ENCODE measurements around the gene MAP2K6. TPM values are rescaled to one million over a fixed set of nuclear protein-coding genes. Genes with fewer than 3 reads are reported as not detected.

The MAP2K6 gene
- total and polyA plus RNA-seq, 11 donors: 0.61 to 5.1 (median 1.4) TPM

- DNase-seq: no peak
- intact Hi-C loops (cut with DNase I): loop anchor here in 1 of 10 donors (10.0 kb wide), 1 partner anchor 52 kb away; the partner anchor contains the start of gene MAP2K6
Measured at GRCh38 chr17:69466905-69467667, 52.6 kb downstream of the MAP2K6 start.

GRCh38 chr17:69468207-69468606, 53.7 kb downstream of the MAP2K6 start:
- Histone ChIP-seq H3K27me3 (no peaks in the 10 kb centered on the region), H3K4me1 (peaks cover 0 to 4% (median 0%) of the 10 kb centered on the region in 12 donors), H3K9me3 (no peaks in the 10 kb centered on the region), H3K4me3 (no peak overlapping the region), H3K36me3 (no peaks in the 10 kb centered on the region), H3K27ac (no peak overlapping the region)
- 78 to 94% (median 83%) methylated on average over 5 of the region's 5 CpGs for WGBS, 4 donors
- TF ChIP-seq CTCF (IDR thresholded peaks at IDR 0.05): no peak
- no peak for TF ChIP-seq POLR2A (IDR thresholded peaks at IDR 0.05)
- DNase-seq (no peak), ATAC-seq (no peak)
- intact Hi-C loops (cut with DNase I): loop anchor here in 1 of 10 donors (10.0 kb wide), 1 partner anchor 53 kb away; the partner anchor contains the start of gene MAP2K6

More at GRCh38 chr17:69466905-69467667, 52.6 kb downstream of the MAP2K6 start:
- Histone ChIP-seq H3K4me1 (peaks cover 0 to 4% (median 0%) of the 10 kb centered on the region in 12 donors), H3K36me3 (no peaks in the 10 kb centered on the region), H3K9me3 (no peaks in the 10 kb centered on the region), H3K4me3 (no peak overlapping the region), H3K27ac (no peak overlapping the region), H3K27me3 (no peaks in the 10 kb centered on the region)
- WGBS, 4 donors: 87 to 92% (median 91%) methylated on average over 3 of the region's 3 CpGs
- no peak for TF ChIP-seq POLR2A (IDR thresholded peaks at IDR 0.05)
- ATAC-seq: peak in 3 of 4 donors; percentile 34 to 83 (median 41)

- Histone ChIP-seq H3K27ac (no peak overlapping the region), H3K4me3 (no peak overlapping the region), H3K27me3 (no peaks in the 10 kb centered on the region), H3K9me3 (no peaks in the 10 kb centered on the region), H3K36me3 (no peaks in the 10 kb centered on the region), H3K4me1 (peaks cover 0 to 12% (median 5%) of the 10 kb centered on the region in 12 donors)
- intact Hi-C loops (cut with DNase I): no loop called here
- 93 to 98% (median 98%) methylated on average over 2 of the region's 2 CpGs for WGBS, 4 donors
- no peak for TF ChIP-seq POLR2A (IDR thresholded peaks at IDR 0.05)
- TF ChIP-seq CTCF (IDR thresholded peaks at IDR 0.05): no peak
- ATAC-seq (no peak), DNase-seq (no peak)
Measured at GRCh38 chr17:69470702-69471101, 56.2 kb downstream of the MAP2K6 start.

- Histone ChIP-seq H3K4me1 (peaks cover 0 to 12% (median 5%) of the 10 kb centered on the region in 12 donors), H3K27ac (no peak overlapping the region), H3K4me3 (no peak overlapping the region), H3K36me3 (no peaks in the 10 kb centered on the region), H3K27me3 (no peaks in the 10 kb centered on the region), H3K9me3 (no peaks in the 10 kb centered on the region)
- no peak for TF ChIP-seq POLR2A (IDR thresholded peaks at IDR 0.05)
- TF ChIP-seq CTCF (IDR thresholded peaks at IDR 0.05): no peak
- intact Hi-C loops (cut with DNase I): no loop called here
- 94 to 97% (median 95%) methylated on average over 3 of the region's 3 CpGs for WGBS, 4 donors
- ATAC-seq (no peak), DNase-seq (no peak)
Measured at GRCh38 chr17:69471406-69471805, 56.9 kb downstream of the MAP2K6 start.

Data from heart left ventricle (tissue), 16 donors.